ENCODE measurements around the gene PDCD2L.
"Not testable (repeated sequence)": the region's sequence is repeated elsewhere in the genome, so short reads cannot be mapped to it uniquely, and the experiment has no call there.

The PDCD2L gene

DNA sequence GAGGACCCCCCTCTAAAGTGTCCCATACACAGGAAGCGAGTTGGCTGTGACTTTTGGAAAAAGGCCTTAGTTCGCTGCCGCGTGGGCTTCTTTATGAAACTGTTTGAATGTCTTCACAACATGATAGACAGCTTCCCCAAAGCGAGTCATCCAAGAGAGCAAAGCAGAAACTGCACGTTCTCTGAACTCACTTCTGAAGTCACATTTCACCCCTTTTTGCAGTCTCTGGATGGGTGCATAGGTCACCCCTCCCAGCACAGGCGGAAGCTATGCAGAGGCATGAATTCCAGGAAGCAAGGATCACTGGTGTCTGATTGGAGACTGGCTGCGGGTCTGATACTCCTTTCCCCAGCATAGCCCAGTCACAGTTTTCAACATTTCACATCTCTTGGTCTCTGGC is 28.6 kb upstream of the PDCD2L start:
- no peak for DNase-seq

DNA sequence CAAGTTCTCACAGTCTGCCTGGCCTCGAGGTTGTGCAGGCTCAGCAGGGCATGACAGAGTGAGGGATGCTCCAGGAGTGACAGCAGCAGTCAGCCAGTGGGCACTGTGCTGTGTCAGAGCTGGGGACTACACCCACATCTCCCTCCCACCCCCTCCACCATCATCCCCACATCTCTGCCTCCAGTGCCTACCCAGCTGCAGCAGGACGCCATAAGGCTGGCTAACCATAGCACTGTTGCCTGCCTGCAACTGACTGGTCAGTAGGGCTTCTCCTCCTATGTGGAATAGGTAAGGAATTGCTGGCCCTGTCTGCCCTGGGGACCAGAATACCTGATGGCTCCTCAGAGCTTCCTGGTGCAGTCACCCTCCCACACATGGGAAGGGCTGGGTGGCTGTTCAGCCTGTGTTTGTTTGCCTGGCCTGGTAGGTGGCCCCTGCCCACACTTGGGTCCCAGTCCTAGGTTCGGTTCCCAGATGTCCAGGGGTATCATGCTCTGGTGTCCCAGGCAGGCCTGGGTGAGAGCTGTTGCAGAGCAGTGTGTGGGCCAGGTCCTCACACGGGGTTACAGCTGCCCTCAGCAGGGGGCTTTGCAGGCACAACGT is 23.5 kb upstream of the PDCD2L start:
- DNase-seq: no peak

DNA sequence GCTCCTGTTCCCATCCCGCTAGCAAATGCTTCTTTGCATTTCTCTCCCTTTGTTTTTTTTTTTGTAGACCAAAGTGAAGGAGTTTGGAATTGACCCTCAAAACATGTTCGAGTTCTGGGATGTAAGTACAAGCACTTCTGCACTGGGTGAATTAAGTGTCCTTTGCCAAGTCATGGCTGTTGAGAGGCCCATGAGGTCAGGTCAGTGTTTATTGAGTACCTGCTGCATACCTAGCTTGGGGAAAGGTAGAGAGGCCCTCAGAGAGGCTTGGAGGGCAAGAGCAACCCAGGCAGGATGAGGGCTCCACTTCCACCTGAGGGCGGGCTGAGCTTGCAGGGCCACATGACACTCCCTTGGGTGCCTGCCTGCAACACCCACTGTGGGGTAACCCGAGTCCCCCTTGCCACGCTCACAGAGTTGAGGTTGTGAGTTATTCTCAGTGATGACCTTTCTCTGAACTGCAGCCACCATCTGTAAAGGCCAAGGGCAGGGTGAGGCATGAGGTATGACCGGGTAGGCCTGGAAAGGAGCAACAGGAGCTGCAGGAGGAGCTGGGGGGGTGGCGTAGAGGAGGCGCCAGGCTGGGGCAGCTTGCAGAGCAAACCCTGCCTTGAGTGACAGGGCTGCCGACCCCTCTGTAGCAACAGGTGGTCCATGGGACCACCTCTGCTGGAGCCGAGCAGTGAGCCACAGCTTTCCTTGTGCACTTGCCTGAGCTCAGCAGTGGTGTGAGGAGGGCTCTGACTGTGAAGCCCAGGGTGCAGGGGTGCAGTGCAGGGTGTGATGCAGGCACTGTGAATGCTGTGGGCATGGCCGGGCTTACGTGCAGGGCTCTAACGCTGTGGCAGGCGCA is 22.6 kb upstream of the PDCD2L start:
- DNase-seq: no peak

DNA sequence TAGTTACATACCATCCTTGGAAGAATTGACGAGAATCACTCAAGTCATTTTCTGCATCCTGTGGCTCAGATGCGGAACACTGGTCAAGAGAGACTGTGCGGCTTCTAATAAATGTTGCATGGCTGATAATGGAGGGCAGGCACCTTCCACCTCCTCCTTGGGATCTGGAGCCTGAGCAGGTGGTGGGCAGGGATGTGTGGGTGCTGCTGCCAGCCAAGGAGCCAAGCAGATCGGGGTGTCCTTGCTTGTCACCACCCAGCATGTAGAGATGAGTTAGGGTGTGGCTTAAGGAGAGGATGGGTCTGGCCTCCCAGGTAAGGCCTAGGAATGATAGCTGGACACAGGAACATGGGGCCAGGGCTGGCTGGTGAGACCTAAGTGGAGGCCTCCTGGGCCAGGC is 21.7 kb upstream of the PDCD2L start:
- DNase-seq: no peak

DNA sequence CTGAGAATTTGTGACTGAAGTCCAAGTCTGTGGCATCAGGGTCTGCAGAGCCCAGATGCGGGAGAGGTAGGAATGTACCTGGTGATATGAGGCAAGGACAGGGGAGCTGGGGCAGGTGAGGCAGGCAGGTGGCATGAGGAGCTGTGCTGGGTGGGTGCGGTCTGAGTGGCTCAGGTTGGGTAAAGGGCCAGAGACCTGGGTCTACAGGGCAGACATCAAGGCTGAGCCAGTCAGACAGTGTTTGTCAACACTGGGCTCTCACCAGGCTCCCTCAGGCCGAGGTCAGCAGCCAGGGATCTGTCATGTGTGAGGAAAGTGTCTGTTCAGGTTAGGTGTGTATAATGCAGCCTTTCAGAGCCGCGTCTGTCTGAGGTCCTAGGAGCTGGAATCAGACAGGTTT is 20.6 kb upstream of the PDCD2L start:
- no peak for DNase-seq

DNA sequence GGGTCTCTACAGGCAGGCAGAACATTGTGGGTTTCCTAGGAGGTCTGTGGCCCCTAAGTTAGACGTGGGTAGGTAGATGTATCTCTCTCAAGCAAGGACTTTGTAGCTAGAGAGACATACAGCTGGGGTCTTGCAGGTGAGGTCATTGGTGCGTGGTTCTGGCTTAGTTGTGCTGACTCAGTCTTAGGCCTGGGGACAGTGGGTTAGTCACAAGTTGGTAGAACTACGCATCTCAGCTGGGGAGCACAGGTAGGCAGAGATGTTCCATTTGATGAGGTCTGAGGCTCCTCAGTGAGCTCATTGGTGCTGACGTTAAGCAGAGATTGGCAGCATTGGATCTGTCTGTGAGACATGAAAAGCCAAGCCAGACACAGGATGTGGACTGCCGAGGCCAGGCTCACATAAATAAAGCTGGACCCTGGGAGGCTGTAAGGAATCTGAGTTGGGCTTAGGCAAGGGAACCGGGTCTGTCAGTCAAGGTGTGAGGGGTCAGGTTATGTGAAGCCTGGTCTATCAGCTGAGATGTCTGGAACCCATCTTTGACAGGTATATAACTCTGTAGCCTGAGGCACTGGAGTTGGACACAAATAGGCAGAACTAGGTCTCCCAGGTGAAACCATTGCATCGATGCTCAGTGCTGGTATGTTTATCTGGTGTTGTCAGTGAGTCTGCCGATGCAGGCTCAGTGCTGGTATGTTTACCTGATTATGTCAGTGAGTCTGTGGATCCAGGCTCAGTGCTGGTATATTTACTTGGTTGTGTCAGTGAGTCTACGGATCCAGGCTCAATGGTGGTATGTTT is 17.4 kb upstream of the PDCD2L start:
- no peak for DNase-seq

DNA sequence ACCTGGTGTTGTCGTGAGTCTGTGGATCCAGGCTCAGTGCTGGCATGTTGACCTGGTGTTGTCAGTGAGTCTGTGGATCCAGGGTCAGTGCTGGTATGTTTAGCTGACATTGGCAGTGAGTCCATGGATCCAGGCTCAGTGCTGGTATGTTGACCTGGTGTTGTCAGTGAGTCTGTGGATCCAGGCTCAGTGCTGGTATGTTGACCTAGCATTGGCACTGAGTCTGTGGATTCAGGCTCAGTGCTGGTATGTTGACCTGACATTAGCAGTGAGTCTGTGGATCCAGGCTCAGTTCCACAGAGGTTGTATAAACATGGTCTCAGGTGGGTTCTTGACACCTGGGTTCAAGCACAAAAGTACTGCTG is 16.8 kb upstream of the PDCD2L start:
- no peak for DNase-seq

DNA sequence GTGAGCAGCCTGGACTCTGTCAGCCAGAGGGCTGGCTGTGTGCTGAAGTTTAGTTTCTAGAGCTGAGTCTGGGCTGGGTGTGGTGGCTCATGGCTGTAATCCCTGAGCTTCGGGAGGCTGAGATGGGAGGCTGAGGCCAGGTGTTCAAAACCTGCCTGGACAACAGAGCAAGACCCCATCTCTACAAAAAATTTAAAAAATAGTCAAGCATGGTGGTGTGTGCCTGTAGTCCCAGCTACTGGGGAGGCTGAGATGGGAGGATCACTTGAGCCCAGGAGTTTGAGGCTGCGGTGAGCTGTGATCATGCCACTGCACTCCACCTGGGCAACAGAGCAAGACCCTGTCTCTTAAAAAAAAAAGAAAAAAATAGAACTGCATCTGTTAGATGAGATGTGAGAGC is 15.5 kb upstream of the PDCD2L start:
- DNase-seq: not testable (repeated sequence)

DNA sequence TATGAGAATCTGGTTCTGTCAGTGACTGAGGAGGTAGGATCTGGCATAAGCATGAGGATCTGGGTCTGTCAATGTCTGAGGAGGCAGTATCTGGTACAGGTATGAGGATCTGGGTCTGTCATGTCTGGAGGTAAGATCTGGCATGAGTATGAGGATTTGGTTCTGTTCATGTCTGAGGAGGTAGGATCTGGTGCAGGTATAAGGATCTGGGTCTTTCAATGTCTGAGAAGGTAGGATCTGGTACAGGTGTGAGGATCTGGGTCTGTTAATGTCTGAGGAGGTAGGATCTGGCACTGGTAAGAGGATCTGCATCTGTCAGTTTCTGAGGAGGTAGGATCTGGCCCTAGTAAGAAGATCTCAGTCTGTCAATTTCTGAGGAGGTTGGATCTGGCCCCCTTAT is 12.4 kb upstream of the PDCD2L start:
- DNase-seq: no peak

DNA sequence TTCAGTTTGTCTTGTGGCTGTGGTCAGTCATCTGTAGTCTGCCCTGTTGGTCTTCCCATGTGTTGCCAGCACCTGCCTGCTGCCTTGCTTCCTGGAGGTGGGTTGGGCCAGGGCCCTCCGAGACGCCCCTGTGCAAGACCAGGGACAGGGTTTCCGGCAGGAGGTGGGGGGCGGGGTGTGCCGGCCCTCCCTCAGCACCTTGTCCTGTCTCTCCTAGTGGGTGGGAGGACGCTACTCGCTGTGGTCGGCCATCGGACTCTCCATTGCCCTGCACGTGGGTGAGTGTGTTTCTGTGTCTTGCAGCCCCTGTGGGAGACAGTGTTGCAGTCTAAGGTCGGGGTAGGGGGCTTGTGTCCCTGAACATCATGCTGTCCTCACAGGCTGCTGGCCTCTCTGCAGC is 11.2 kb upstream of the PDCD2L start:
- no peak for DNase-seq

DNA sequence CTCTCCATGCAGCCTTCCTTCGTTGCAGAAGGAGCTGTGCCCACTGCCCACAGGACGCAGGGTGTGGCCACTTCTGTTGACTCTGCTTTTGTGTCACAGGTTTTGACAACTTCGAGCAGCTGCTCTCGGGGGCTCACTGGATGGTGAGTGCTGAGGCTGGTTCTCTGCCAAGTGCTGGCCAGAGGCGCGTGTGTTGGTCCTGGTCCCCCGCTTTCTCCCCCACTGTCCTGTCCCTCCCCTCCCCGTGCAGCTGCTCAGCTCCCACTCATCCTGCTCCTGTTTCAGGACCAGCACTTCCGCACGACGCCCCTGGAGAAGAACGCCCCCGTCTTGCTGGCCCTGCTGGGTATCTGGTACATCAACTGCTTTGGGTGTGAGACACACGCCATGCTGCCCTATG is 10.6 kb upstream of the PDCD2L start:
- no peak for DNase-seq

DNA sequence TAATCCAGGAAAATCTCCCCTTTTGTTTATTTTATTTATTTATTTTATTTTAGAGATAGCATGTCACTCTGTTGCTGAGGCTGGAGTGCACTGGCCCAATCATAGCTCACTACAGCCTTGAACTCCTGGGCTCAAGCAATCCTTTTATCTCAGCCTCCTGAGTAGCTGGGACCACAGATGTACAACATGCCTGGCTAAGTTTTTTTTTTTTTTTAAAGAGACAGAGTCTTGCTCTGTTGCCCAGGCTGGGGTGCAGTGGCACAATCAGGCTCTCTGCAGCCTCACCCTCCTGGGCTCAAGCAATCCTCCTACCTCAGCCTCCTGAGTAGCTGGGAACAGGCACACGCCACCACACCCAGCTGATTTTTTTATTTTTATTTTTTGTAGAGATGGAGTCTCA is 6.3 kb upstream of the PDCD2L start:
- DNase-seq: no peak

DNA sequence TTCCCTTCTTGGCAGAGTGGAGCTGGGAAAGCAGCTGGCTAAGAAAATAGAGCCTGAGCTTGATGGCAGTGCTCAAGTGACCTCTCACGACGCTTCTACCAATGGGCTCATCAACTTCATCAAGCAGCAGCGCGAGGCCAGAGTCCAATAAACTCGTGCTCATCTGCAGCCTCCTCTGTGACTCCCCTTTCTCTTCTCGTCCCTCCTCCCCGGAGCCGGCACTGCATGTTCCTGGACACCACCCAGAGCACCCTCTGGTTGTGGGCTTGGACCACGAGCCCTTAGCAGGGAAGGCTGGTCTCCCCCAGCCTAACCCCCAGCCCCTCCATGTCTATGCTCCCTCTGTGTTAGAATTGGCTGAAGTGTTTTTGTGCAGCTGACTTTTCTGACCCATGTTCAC is 4.3 kb upstream of the PDCD2L start:
- no peak for DNase-seq

DNA sequence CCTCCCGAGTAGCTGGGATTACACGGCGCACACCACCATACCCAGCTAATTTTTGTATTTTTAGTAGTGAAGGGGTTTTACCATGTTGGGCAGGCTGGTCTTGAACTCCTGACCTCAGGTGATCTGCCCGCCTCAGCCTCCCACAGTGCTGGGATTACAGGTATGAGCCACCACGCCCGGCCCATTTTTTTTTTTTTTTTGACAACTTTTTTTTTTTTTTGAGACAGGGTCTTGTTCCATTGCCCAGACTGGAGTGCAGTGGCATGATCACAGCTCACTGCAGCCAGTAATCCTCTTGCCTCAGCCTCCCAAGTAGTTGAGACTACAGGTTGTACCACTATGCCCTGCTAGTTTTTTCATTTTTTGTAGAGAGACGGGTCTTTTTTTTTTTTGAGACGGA is 3.4 kb upstream of the PDCD2L start:
- DNase-seq: not testable (repeated sequence)

DNA sequence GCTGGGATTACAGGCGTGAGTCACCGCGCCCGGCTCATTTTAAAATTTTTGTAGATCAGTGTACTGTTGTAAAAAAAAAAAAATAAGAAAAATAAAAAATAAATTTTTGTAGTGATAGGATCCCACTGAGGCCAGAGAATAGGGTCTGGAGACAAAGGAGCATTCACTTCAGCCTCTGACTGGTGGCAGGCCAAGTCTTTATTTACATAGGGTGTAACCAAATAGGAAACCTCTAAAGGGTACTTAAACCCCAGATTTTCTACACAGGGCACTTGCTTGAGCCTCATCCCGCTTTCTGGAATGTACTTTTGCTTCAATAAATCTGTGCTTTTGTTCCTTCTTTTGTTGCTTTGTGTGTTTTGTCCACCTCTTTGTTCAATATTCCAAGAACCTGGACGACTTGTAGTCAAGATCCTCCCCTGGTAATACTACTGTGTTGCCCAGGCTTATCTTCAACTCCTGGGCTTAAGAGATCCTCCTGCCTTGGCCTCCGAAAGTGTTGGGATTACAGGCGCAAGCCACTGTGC is 2.1 kb upstream of the PDCD2L start:
- no peak for DNase-seq

DNA sequence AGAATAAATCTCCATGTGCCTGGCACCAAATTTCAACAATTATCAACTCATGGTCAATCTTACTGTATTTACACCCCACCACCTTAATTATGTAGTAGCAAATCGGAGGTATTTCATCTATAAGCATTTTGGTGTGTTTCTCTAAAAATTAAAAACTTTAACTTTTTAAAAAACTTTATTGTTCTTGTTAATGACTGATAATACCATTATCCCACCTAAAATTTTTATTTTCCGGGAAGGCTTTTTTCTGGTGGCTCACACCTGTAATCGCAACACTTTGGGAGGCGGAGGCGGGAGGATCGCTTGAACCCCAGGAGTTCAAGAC is 453 bp upstream of the PDCD2L start:
- no peak for DNase-seq

DNA sequence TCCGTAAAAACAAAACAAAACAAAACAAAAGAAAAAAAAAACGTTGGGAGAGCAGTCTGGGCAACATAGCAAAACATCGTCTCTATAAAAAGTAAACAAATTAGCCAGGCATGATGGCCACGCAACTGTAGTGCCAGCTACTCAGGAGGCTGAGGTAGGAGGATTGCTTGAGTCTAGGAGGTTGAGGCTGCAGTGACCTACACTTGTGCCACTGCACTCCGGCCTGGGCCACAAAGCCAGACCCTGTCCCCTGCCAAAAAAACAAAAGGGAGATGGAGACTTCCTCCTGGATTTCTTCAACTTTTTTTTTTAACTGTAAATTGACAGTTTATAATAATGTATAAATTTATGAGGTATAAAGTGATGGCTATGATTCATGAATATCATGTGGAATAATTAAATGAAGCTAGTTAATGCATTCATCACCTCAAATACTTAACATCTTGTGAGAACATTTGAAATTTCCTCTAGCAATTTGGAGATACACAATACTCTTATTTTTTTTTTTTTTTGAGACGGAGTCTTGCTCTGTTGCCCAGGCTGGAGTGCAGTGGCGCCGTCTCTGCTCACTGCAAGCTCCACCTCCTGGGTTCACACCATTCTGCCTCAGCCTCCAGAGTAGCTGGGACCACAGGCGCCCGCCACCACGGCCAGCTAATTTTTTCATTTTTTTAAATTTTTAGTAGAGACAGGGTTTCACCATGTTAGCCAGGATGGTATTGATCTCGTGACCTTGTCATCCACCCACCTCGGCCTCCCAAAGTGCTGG is 1.9 kb downstream of the PDCD2L start:
- DNase-seq: no peak

DNA sequence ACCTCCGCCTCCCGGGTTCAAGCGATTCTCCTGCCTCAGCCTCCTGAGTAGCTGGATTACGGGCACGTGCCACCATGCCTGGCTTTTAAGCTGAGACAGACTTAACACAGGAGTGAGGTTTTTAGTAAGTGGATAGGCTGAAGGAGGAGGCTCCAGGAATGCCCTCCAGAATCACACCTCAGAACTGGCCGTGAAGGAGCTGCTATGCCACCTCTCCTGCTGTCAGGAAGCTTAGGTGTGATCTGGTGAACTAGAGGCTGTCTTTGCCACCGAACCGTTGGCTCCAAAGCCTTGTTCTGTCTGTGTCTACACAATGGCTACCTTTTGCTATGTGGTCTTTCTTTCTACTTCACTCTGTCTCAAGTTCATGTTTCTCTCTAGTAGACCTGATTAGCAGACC is 4.2 kb downstream of the PDCD2L start:
- DNase-seq: no peak

DNA sequence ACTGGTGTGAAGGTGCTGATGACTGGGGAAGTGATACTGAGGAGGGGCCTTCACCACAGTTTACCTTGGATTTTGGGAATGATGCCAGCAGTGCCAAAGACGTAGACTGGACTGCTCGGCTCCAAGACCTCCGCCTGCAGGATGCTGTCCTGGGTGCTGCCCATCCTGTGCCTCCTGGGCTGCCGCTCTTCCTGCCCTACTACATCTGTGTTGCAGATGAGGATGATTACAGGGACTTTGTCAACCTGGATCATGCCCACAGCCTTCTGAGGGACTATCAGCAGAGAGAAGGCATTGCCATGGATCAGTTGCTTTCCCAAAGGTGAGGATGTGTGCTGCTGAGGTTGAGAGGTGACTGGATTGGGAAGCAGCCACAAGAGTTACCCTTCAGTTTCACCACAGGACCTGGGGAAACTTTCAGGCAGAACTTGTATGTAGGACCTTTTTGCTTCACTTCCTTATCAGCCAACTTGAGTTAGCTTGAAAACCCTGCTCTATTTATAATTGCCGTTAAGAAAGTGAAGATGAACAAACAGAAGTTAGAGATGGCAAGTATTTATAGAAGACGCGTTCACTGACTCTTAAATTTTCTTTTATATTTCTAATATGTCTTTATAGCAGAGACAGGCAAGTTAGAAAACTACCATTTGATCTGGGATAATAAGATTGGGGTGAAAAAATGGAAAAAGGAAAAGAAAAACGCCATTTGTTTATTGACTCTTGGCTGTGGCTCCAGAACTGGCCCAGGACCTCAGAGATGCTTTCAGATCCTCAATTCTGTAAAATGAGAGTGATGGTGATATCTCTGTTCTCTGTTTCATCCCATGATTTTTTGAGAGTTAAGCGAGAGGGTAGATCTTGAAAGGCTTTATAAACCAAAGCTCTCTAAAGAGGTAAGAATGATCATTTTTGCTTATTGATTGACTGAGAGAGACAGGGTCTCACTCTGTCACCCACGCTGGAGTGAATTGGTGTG is 5.3 kb downstream of the PDCD2L start:
- DNase-seq: no peak

DNA sequence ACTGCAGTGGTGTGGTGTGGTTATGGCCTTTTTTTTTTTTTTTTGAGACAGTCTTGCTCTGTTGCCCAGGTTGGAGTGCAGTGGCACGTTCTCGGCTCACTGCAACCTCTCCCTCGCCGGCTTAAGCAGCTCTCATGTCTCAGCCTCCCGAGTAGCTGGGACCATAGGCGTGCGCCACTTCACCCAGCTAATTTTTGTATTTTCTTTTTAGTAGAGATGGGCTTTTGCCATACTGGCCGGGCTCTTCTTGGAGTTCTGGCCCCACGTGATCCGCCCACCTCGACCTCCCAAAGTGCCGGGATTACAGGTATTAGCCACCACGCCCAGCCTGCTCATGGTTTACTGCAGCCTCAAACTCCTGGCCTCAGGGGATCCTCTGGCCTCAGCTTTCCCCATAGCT is 7.0 kb downstream of the PDCD2L start:
- no peak for DNase-seq

DNA sequence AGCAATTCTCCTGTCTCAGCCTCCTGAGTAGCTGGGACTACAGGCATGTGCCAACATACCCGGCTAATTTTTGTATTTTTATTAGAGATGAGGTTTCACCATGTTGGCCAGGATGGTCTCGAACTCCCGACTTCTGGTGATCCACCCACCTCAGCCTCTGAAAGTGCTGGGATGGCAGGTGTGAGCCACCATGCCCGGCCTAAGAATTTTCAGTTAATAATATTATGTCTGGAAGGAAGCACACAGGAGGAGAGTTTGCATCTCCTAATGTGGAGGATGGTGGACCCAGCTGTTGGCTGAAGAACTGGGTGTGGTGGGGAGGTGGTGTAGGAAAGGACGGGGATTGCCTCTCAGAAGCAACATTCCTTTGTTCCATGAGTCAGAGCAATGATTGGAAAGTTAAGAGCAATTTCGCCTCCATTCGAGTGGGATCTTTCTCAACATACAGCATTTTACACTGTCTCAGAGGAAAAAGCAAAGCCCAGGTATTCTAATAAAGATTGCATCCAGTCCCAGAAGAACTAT is 11.9 kb downstream of the PDCD2L start:
- no peak for DNase-seq
